PFSK-1 (cell line): ENCODE results near the gene GALNT12.

Experiments
- FOXP2 ChIP-seq: optimal IDR thresholded peaks from 2 replicates; pipeline ENCODE3; 2011; ENCODE audit warnings: borderline replicate concordance, control low read depth, inconsistent platforms; ENCODE audit not compliant: insufficient read depth; ENCODE audit errors: extremely low read length, extremely low read depth
- POLR2AphosphoS5 ChIP-seq: IDR thresholded peaks from 2 replicates; pipeline ENCODE4 v1.6.1; 2012; ENCODE audit warnings: low read depth, mild to moderate bottlenecking, control low read depth, low read length, moderate library complexity
- REST ChIP-seq, 2 experiments: IDR thresholded peaks; 2 replicates each; pipeline versions ENCODE4 v1.6.1 to v1.8.0; 2011 to 2012; ENCODE audit warnings: low read depth in 2 of 2, low read length in 2 of 2, control low read depth in 1 of 2, inconsistent platforms in 1 of 2, mild to moderate bottlenecking in 1 of 2, moderate library complexity in 1 of 2; ENCODE audit not compliant: insufficient read depth in 1 of 2
- SIN3A ChIP-seq: IDR thresholded peaks from 2 replicates; pipeline ENCODE4 v1.6.1; 2012; ENCODE audit warnings: mild to moderate bottlenecking, low read length, moderate library complexity, borderline replicate concordance; ENCODE audit not compliant: insufficient read depth
- TAF1 ChIP-seq: IDR thresholded peaks from 2 replicates; pipeline ENCODE4 v1.6.1; 2012; ENCODE audit warnings: low read length, control low read depth, borderline replicate concordance; ENCODE audit not compliant: insufficient read depth

The GALNT12 gene

GRCh38 chr9:98815391-98815951 lies 8.0 kb downstream of the GALNT12 start:
- no peak for TF ChIP-seq FOXP2
- TF ChIP-seq SIN3A: no peak
- no peak for TF ChIP-seq TAF1
- no peak for TF ChIP-seq POLR2AphosphoS5
- TF ChIP-seq REST (IDR thresholded peaks at IDR 0.05; ENCODE audit: insufficient read depth in 1 of 2, low read depth in 2 of 2, low read length in 2 of 2): no peak

GRCh38 chr9:98818764-98819163 lies 11.3 kb downstream of the GALNT12 start:
- TF ChIP-seq SIN3A (no peak), TAF1 (no peak), FOXP2 (no peak), REST (IDR thresholded peaks at IDR 0.05; ENCODE audit: insufficient read depth in 1 of 2, low read depth in 2 of 2, low read length in 2 of 2) (no peak), POLR2AphosphoS5 (no peak)

GRCh38 chr9:98819231-98819630 lies 11.8 kb downstream of the GALNT12 start:
- TF ChIP-seq SIN3A (no peak), REST (IDR thresholded peaks at IDR 0.05; ENCODE audit: insufficient read depth in 1 of 2, low read depth in 2 of 2, low read length in 2 of 2) (no peak), POLR2AphosphoS5 (no peak), TAF1 (no peak), FOXP2 (no peak)

GRCh38 chr9:98821831-98822230 lies 14.4 kb downstream of the GALNT12 start:
- no peak for TF ChIP-seq REST (IDR thresholded peaks at IDR 0.05; ENCODE audit: insufficient read depth in 1 of 2, low read depth in 2 of 2, low read length in 2 of 2)
- TF ChIP-seq FOXP2: no peak
- TF ChIP-seq SIN3A: no peak
- TF ChIP-seq POLR2AphosphoS5: no peak
- no peak for TF ChIP-seq TAF1
